GM06990 (cell line): ENCODE measurements around the gene RAB11FIP4.

Experiments
- DNase-seq: peaks from one replicate; pipeline ENCODE4 v3.0.0-alpha.2; 2011; ENCODE audit not compliant: insufficient read length; ENCODE audit errors: extremely low read depth
- H3K27me3 ChIP-seq: replicated peaks from 2 replicates; pipeline ENCODE4 v1.6.0; 2011; ENCODE audit warnings: low read length; ENCODE audit not compliant: control insufficient read depth, insufficient read depth
- H3K36me3 ChIP-seq: 2 replicates; pipeline ENCODE4 v1.5.1; 2011; ENCODE audit warnings: low read length; ENCODE audit not compliant: control insufficient read depth, insufficient read depth
- H3K4me3 ChIP-seq: replicated peaks from 2 replicates; pipeline ENCODE4 v1.5.1; 2011; ENCODE audit warnings: low read depth, mild to moderate bottlenecking, control low read depth, low read length
- TF ChIP-seq, protein P1 (sequence below): IDR thresholded peaks from 2 replicates; pipeline ENCODE4 v1.5.1; 2011; ENCODE audit warnings: low read length, control low read depth, mild to moderate bottlenecking, inconsistent platforms; ENCODE audit not compliant: insufficient read depth, poor library complexity, severe bottlenecking

RAB11FIP4 gene

DNA sequence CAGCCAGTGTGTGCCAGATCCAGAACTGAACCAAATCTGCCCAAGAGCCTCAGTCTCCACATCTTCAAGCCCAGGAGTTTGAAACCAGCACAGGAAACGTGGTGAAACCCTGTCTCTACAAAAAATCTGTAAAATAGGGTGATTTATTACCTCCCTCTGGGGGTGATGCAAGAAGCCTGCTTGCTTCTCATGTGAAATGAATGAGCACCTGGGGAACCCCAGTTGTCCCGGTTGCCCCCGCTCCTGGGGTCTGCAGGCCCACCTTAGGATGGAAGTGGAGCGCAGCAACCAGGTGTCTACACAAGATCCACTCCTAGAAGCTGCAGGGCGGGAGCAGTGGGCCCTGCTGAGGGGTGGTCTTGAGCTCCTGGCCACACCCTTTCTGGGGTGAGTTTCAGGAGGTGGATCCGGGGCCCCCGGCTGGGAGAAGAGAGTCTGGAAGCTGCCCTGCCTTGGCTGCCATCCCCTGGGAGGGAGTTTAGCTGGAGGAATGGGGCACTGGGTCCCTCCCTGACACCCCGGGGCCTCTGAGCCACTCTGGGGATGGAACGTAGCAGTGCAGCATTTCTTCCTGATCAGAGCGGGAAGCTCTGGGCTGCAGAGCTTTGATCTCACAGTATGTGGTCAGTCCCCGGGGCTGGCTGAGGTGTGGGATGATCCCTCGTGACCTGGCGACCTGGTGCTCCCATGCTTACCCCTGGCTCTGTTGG is 117.8 kb downstream of the RAB11FIP4 start:
- DNase-seq, result no peak
- H3K4me3 ChIP-seq, result peak overlapping the region; percentile 51
- TF ChIP-seq, protein P1, sequence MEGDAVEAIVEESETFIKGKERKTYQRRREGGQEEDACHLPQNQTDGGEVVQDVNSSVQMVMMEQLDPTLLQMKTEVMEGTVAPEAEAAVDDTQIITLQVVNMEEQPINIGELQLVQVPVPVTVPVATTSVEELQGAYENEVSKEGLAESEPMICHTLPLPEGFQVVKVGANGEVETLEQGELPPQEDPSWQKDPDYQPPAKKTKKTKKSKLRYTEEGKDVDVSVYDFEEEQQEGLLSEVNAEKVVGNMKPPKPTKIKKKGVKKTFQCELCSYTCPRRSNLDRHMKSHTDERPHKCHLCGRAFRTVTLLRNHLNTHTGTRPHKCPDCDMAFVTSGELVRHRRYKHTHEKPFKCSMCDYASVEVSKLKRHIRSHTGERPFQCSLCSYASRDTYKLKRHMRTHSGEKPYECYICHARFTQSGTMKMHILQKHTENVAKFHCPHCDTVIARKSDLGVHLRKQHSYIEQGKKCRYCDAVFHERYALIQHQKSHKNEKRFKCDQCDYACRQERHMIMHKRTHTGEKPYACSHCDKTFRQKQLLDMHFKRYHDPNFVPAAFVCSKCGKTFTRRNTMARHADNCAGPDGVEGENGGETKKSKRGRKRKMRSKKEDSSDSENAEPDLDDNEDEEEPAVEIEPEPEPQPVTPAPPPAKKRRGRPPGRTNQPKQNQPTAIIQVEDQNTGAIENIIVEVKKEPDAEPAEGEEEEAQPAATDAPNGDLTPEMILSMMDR, result no peak
- H3K36me3 ChIP-seq, result no peaks in the 10 kb centered on the region
- H3K27me3 ChIP-seq, result no peaks in the 10 kb centered on the region

GRCh38 chr17:31509805-31510177 is 118.3 kb downstream of the RAB11FIP4 start:
- no peak for DNase-seq
- TF ChIP-seq, protein P1, result no peak
- no peak overlapping the region for H3K4me3 ChIP-seq
- H3K27me3 ChIP-seq, result no peaks in the 10 kb centered on the region
- H3K36me3 ChIP-seq, result no peaks in the 10 kb centered on the region

DNA sequence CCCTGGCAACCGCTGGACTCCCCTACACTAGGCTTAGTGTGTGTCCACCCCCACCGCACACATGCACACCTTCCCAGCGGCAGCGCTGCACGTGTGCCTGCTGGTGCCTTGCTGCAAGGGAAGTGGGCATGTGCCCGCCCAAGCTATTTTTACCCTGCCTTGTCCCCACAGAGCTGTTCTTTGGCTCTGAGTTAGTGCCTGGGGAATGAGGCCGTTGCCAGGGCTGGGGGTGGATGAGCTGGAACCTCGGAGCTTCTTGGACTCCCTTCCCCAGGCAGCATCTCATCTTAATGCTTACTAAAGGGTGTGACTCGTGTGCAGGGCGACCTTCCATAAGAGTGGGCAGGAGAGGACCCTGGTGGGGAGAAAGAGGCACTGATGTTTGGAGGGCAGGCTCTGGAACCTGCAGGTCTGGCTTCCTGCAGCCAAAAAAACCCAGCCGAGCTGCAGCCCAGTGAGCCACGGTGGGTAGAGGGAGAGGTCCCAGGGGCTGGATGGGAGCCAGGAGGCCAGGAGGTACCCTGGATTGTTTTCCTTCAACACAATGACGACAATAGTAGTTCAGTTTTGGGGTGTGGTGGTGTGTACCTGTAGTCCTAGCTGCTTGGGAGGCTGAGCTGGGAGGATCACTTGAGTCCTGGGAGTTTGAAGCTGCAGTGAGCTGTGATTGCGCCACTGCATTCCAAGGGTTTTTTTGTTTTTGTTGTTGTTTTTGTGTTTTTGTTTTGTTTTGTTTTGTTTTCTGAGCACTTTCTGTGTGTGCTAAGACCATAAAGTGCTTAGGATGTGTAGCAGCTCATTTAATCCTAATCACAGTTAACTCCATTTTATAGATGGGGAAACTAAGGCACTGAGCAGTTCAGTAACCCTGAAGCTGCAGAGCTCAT is 119.1 kb downstream of the RAB11FIP4 start:
- H3K4me3 ChIP-seq, result no peak overlapping the region
- H3K27me3 ChIP-seq, result no peaks in the 10 kb centered on the region
- TF ChIP-seq, protein P1, result no peak
- H3K36me3 ChIP-seq, result no peaks in the 10 kb centered on the region
- no peak for DNase-seq

- Histone ChIP-seq H3K36me3 (no peaks in the 10 kb centered on the region), H3K27me3 (no peaks in the 10 kb centered on the region), H3K4me3 (no peak overlapping the region)
- DNase-seq, result no peak
- TF ChIP-seq, protein P1, result no peak
Measured at GRCh38 chr17:31511195-31511578, 119.7 kb downstream of the RAB11FIP4 start.

GRCh38 chr17:31511580-31511979 is 120.1 kb downstream of the RAB11FIP4 start:
- Histone ChIP-seq H3K4me3 (no peak overlapping the region), H3K27me3 (no peaks in the 10 kb centered on the region), H3K36me3 (no peaks in the 10 kb centered on the region)
- TF ChIP-seq, protein P1, result no peak
- DNase-seq, result no peak
